ENCODE measurements around the gene VSIG4.
"Not testable (repeated sequence)": the region's sequence is repeated elsewhere in the genome, so short reads cannot be mapped to it uniquely, and the experiment has no call there.

VSIG4 gene, protein sequence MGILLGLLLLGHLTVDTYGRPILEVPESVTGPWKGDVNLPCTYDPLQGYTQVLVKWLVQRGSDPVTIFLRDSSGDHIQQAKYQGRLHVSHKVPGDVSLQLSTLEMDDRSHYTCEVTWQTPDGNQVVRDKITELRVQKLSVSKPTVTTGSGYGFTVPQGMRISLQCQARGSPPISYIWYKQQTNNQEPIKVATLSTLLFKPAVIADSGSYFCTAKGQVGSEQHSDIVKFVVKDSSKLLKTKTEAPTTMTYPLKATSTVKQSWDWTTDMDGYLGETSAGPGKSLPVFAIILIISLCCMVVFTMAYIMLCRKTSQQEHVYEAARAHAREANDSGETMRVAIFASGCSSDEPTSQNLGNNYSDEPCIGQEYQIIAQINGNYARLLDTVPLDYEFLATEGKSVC

DNA sequence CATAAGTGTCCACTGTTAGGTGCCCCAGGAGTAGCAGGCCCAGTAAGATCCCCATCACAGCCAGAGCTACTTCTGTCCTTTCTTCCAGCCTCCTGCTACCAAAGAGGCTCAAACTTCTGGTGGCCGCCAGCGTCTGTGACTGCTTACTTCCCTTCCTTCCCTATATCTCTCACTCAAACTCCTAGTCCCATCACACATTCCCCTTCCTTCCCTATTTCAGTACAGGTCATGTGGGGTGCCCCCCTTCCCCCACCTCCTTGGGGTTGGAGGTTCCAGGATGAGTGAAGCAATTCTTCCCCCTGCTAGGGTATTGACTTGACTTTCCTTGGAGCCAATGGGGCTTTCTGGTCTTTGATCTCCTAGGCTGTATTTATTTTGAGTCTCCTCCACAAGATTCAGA, at the start of gene VSIG4:
Gene VSIG4 (minus strand): TSS at position 137 of the 400 bp plus-strand sequence. CDS start 82 bp downstream, at position 55.
- no peak for DNase-seq

DNA sequence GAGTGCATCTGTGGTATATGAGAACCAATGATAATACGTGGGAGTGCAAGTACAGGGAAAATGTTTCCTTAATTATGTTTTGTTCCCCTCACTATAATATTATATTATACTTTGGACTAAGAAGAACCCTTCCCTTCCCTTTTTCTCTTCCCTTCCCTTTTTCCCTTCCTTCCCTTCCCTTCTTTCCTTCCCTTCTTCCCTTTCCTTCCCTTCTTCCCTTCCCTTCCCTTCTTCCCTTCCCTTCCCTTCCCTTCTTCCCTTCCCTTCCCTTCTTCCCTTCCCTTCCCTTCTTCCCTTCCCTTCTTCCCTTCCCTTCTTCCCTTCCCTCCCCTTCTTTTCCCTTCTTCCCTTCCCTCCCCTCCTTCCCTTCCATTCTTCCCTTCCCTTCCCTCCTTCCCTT, 36.9 kb upstream of the VSIG4 start:
- no peak for DNase-seq

DNA sequence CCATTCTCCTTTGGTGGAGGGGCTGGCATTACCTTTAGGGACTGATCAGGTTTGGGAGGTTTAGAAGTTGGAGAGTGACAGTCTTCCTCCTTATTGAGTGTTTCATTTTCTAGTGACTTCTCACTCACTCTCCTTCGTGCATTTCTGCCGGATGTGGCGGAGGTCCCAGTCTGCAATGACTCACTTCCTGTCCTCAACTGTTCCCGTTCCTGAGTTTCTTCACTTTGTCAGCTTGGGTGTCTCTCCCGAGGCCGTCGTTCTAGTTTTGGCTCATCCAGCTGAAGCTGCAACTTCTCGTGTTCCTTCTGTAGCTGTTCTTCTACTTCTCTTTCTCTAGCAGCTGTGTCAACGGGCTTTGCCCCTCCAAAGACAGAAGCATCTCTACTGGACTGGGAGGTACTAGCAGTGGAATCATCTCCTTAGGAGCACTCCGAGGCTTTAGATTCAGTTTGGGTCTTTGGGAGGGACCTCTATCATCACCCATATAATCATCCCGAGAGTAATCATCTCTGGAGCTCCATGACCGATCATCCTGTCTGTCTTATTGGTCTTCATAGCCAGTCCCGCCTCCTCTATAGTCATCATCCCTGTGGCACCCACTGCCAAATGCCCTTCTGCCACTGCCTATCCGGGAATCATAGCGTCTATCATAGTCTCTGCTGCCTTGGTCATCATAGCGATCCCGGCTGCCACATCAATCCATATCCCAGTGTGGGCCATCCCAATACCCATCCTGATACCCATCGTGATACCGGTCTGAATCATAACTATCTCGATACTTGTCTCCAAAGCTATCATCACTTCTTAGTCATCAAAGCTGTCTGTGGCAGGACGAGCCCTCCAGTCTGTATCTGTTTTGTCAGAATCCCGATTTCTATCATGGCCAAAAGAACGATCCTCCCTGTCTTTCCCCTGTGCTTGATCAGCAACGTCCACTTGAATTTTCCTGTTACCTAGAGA, 35.3 kb upstream of the VSIG4 start:
- DNase-seq: peak in 2 of 4 experiments; percentile 2 to 19

DNA sequence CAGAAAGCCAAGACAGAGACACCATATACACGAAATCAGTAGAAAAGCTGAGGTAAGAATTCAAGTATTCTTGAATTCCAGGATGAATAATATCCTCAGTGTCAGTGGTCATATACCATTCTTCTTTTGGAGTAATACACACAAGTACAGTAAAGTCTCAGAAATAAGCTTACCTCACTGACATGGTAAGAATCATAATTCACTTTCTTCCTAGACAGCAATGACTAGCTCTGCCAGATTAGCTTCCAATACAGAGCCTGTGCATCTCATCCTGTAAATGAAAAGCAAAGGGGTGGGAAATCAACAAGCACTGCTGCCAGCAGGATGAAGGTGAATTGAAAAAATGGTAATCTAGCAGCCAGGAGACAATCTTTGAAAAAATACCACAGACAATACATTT, 31.2 kb upstream of the VSIG4 start:
- no peak for DNase-seq

DNA sequence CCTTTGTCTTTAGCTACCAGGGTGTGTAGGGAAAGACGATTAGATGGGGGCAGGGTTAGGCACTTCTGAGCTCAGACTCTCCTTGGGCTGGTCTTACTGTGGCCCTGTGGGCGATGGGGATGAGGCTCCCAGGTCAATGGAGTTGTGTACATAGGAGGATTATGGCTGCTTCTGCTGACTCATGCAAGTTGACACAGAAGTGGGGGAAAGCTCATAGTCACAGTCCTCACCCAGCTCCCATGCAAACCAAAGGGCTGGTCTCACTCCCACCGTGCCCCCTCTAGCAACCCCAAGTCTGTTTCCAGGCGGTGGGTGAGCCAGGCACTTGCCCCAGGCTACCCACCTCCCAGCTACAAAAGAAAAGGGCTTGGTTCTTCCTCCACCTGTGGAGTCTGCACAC, 24.4 kb upstream of the VSIG4 start:
- DNase-seq: no peak

DNA sequence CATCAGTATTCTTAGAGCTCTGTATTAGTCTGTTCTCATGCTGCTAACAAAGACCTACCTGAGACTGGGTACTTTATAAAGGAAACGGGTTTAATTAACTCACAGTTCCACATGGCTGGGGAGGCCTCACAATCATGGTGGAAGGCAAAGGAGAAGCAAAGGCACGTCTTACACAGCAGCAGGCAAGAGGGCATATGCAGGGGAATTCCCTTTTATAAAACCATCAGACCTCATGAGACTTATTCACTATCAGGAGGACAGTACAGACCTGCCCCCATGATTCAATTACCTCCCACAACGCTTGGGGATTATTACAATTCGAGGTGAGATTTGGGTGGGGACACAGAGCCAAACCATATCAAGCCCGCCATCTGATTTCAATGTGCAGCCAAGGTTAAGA, 17.1 kb upstream of the VSIG4 start:
- DNase-seq: not testable (repeated sequence)

DNA sequence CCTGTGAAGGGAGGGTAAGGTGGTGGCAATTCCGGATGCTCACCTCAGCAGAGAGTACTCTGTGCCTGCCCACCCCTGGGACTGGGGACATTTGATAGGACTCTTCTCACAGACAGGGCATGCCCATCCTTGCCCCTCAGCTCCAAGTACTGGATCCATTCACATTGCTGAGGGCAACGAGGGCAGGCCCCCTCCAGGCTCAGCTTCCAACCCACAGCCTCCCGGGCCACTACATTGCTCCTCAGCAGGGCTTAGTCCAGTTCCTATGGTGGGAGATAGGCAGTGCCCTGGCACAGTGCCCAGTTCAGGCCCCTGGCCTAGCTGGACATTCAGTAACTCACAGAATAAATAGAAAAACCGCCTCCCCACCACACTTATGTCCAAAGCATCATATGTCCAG, 15.1 kb upstream of the VSIG4 start:
- DNase-seq: no peak

DNA sequence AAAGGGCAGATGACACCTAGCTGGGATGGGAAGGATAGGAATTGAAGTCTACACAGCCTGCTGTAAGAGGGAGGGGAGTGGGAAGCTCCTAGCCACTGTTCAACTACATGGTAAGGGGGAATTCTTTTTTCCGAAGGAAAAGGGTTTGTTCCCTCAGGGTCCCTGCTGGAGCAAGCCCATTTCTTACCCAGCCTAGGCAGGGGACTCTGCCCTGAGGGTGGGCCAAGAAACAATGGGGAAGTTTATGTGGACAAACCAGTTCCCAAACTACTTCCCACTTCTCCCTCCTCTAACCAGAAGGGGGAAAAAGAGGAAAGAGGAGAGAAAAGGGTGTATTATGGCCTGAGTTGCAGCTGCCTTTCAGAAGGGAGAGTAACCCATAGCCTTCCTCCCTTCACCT, 13.5 kb upstream of the VSIG4 start:
- DNase-seq: no peak

DNA sequence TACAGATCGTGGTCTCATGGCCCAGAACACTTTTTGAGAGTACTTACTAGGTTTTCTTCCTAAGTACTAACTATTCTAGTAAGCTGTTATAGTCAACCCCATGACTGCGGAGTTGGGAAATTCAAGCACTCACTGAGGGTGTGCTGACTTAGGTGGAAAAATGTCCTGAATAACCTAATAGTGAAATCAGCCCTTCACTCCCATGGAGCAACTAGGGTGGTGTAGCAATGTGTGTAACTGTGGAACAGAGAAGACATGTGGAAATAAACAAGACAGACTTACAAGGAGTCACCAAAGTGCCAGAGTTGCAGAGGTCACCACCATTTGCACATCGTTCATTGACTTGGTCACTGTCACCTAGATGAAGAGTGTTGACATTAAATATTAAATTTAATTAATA, 12.1 kb upstream of the VSIG4 start:
- DNase-seq: no peak

DNA sequence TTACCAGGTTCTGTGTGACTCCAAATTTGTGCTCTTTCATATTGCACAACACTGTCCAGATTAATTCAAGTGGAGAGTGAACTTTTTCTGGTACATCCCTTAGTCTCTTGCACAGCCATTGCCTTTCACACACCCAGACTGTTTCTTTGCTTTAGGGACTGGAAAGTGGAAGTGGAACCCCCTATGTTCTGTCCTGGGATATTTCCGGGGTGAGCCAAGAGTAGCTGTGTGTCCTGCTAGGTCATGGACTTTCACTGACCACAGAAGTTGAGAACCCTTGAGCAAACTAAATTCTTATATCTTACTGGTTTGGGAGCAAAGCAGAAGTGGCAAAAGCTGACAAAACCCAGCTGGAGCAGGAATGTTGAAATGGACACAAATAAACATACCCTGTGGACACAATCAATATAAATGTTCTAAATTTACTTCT, 10.3 kb upstream of the VSIG4 start:
- DNase-seq: no peak

DNA sequence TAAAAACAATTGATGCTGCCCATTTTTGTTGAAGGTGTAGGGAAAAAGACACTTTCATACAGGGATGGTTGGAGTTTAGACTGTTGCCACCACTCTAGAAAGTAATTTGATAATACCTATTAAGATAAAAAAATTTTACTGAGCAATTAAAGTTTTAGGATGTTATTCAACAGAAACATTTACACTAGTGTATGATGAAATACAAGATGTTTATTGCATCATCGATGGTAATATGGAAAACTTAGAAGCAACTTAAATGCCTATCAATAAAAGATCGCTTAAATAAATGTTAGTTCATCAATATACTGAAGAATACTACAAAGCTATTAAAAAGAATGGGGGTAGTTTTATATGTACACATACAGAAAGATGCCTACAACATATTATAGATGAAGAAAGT, 9.2 kb upstream of the VSIG4 start:
- no peak for DNase-seq

DNA sequence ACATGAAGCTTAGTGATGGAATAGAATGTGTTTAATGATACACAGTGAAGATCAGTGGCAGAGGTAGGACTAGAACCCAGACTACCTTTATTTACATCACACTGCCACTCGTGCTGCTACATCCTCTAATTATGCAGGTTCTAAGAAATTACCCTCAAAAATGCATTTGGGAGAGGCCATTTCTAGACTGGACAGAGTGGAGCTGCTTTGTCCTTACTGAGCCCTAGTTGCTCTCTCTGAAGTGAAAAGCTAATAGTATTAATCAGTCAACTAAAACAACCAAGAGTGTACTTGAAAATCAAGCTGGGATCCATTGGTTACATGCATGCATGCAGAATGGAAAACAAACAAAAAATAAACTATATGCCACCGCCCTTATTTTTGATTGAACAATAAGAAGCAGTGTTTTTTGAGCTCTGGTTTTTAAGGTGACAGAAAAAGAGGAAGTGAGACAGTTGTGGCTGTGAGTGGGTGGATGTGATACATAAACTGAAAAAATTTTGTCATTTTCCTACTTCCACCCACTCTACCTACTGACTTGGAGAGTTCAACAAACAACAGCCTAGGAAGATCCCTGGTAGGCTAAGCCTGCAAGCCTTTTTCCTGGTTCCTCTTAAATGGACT, 6.8 kb upstream of the VSIG4 start:
- DNase-seq: no peak

DNA sequence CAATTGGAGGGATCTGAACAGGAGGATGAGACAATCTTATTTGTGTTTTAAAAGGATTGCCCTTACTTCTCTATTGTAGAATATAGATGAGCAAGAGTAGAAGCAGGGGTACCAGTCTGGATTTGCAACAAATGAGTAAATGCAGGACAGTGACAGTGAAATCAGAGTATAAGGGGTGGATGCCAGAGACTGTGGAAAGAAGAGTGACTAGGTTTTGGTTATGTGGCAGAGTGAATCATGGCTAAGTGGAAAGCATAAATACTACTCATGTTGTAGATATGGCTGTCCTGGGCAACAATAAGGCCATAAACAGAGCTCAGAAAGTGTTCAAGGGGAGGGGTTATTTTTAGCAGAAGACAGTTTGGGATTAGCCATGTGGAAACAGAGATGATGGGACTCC, 6.0 kb upstream of the VSIG4 start:
- no peak for DNase-seq

DNA sequence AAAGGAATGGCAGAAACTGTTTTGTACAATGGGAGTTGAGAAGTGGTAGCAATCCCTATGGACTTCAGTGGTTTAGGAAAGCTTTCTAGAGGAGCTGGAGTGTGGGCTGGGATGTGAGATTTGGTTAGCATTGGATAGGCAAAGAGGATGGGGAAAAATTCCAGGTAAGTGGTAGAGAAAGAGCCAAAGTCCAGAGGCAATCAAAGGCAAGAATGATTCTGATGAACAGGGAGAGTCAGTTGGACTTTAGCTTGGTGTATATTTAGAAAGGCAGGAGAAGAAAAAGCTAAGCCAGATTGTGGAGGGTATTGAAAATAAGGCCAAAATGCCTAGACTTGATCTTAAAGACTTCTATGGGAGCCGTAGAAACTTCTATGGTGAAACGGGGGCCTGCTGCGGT, 3.7 kb upstream of the VSIG4 start:
- no peak for DNase-seq

DNA sequence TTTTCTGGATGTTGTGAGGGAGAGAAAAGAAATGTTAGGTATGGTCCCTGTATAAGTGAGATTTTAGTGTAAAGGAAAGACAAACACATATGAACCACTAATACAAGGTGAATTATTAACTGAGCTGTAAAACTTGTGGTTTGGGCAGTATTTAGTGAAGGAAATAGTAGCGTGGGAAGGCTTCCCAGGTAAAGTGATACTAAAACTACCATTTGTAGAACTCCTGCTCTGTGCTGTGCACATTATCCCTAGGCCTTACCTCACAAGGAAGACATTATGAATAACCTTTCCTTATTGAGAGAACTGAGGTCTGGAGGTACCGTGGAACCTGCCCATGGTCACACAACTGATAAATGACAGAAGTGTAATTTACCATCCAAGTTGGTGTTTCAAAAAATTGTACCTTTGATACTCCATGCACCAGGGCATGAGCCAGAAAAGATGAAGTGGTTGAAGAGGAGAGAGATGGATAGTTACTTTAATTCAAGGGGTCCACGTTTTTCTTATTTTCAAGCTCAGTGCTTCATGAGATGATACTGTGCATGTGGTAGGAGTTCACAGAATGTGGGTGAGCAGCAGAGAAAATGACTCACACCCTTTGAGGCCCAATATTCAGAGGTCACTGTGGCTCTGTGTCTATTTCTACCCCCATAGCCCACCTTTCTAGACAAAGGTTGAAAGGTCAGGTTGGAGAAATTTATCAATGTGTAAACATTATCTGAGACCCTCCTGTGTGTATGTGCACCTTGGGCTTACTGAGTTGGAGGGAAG, 2.6 kb upstream of the VSIG4 start:
- DNase-seq: no peak

DNA sequence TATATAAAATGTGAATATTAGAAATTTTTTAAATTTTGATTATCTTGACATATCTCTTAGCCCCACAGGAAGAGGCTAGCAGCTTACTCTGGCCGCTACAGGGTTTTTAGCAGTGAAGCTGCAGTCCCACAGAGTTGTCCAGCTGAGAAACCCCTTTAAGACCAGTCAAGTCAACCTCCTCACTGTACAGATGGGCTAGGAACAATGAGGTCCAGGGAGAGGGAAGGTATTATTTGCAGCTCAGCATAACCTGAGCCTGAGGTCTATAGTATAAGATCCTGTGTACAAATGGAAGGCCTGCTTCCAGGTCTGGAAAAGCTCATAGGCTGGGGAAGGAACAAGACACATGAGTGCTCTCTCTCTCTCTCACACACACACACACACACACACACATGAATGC, 1.8 kb downstream of the VSIG4 start:
- no peak for DNase-seq

DNA sequence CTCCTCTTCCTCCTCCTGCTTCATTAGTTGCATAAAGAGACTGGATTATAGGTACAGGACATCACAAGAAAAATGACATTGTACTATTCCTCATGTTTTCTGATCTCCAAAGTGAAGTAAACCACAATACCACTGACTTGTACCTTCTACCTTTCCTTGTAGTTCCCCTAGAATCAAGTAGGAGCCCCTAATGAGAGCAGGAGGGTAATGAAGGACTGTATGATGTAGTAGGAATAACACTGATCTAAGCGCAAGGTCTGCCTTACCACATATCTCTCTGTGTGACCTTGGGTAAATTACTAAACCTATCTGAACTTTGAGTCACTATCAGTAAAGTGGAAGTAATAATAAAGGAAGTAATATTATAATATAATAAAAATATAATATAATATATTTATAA, 3.6 kb downstream of the VSIG4 start:
- no peak for DNase-seq

DNA sequence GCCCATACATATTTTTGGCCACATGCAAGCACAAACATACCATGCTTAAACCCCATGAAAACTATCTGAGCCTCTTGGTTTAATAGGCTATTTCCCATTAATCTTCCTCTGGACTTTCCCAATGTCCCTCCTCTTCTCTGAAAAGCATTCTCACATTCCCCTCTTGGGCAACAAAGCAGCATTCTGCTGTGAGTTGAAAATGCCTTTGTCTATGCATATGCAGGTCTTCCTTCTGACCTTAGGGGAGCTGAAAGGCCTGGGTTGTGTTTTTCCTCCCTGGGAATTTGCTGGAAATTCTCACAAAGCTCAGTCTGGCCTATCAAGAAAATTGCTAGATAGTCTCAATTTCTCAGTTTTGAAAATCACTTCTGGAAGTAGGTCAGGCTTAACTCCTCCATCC, 4.2 kb downstream of the VSIG4 start:
- DNase-seq: no peak

DNA sequence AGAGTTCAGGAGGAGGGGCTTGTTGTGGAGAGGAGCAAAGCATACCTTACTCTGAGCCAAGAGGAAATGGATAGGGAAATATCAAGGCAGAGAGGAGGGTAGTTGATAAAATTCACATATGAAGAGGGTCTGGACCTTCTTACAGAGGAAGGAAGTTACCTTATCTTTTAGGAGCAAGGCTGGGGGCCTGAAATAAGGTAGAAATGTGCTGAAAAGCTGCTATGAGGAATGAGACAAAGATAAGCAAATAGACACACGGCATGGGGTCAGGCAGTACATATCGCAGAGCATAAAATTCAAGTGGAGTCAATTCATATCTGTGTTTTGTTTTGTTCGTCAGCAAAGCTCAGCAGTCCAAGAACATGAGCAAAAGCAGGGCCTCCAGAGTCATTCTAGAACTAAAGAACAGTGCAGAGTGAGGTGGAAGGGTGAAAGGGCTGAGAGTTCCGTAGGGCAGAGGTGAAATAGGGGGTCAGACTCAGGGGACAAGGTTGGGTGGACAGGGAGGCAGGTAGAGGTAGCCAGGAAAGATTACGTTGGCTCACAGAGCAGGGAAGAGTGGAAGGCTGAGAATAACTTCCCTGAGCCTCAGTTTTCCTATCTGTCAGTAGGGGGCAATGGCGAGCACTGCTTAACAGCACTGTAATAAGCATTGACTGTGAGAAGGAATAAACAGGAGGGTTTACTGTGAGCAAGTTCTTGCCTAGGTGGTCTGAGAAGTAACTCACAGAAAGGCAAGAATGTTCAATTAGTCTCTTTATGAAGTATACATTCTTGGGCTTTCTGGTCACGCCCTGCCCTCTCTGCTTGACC, 9.2 kb downstream of the VSIG4 start:
- DNase-seq: no peak

DNA sequence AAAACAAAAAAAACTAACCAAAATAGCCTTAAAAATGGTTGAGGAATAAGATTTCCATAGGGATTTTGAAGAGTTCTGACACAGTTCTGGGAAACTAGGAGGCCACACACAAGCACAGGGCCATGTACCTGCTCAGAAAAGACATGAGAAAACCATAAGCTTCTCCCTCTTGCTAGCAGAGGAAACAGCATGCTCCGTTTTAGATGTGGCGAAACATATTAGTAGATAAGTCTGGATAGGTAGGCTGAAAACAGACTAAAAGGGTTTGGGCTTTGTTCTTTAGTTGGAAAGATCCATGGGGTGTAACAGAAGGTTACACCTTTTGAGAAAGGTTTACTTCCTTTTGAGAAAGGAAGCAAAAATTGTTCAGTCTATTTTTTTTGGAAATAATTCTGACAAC, 10.9 kb downstream of the VSIG4 start:
- DNase-seq: no peak

DNA sequence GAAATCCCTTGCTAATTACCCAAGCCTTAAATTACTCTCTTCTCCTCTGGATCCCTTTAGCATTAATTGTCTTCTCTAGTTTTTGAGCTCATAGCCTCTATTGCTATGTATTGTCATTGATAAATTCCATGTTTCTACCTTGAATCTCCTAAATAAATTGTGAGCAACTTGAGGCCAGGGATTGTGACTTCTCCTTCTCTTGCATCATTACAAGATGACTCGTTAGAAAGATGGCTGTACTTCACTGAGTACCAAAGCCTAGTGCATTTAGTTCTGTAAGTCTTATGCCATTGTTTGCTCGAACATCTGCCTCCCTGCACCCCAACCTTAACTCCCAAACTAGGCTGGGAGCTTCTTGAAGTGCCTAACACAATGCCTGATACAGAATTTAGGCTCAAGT, 15.3 kb downstream of the VSIG4 start:
- DNase-seq: no peak

DNA sequence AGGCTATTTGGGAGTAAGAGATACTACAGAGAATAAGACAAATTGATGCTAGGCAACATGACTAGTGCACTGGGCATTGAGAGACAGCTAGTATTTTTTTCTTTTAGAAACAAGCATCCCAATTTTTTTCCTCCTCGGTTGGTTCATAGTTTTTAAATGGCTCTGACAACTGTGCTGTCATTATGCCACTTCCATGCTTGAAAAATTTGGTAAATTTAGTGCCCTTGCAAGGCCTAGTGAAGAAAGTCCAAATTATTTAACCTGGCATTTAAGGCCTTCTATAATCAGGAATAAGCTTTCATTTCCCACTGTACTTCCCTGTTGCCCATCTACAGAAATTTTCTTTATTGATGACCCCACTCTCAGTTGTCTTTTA, 15.8 kb downstream of the VSIG4 start:
- DNase-seq: no peak
